SH-SY5Y (cell line): ENCODE data around the gene CDKN2AIP.

Source experiments
- GATA2 ChIP-seq: IDR thresholded peaks from 2 replicates; pipeline ENCODE4 v1.6.1; 2011; ENCODE audit warnings: mild to moderate bottlenecking, low read depth, low read length
- GATA3 ChIP-seq: IDR thresholded peaks from 2 replicates; pipeline ENCODE4 v1.6.1; 2011; ENCODE audit warnings: low read depth, mild to moderate bottlenecking, low read length, moderate library complexity

DNA sequence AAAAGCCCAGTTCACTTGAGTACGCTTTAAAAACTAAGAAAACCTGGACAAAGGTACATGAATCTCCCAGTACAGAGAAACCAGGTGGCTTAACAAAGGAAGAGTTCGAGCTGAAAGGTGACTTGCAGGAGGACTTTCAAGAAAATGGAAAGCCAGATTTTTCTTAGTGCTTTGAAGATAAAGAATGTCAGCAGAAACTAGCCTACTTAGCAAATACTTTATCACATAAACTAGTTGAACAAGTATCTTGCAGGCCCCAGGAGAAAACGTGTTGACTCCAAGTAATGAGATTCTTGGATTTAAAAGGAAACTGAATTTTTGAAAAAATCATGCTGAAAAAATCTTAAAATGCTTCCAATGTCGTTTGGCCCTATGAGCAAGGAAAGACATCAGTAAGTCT is 26.4 kb downstream of the CDKN2AIP start:
- no peak for TF ChIP-seq GATA2
- no peak for TF ChIP-seq GATA3
